ENCODE results near the gene HTRA3. TPM values are rescaled to one million over a fixed set of nuclear protein-coding genes. Genes with fewer than 3 reads are reported as not detected.

HTRA3 gene
- total and polyA plus RNA-seq, 2 of the 4 experiments (the other 2 are of a cell fraction) = 1.3 to 9.5 TPM

GRCh38 chr4:8326206-8326605 lies 56.7 kb downstream of the HTRA3 start:
- peaks cover 6% of the 10 kb centered on the region; the same call in 1 of the 2 replicates for H3K27me3 ChIP-seq (ENCODE audit: control insufficient read depth, insufficient read depth, low read length)
- H3K9me3 ChIP-seq (ENCODE audit: control insufficient read depth, insufficient read depth, low read length) = peaks cover 5% of the 10 kb centered on the region
- in situ Hi-C loops (cut with MboI; ENCODE audit: low sequenced_read_pairs) = no loop called here
- dilution Hi-C loops (cut with HindIII; ENCODE audit: low sequenced_read_pairs, unreplicated experiment) = no loop called here
- no peak overlapping the region for H3K18ac ChIP-seq (ENCODE audit: low read depth, low read length)
- H3K56ac ChIP-seq (ENCODE audit: extremely low read depth, insufficient read depth, low read length) = no peak overlapping the region
- no peak overlapping the region for H3K23ac ChIP-seq (ENCODE audit: low read depth, low read length)
- H3K4me3 ChIP-seq (ENCODE audit: insufficient read depth, low read depth, low read length) = no peak overlapping the region
- no peak overlapping the region for H2AK9ac ChIP-seq (replicated peaks; ENCODE audit: low read depth, low read length, poor library complexity)
- no peak overlapping the region for H2BK15ac ChIP-seq (ENCODE audit: low read depth, low read length)
- H4K91ac ChIP-seq (ENCODE audit: insufficient read depth, low read depth, low read length) = no peak overlapping the region
- no peak overlapping the region for H4K5ac ChIP-seq (ENCODE audit: low read depth, low read length)
- CTCF ChIA-PET = no interaction called here
- H3K27ac ChIP-seq (ENCODE audit: insufficient read depth, low read length) = no peak overlapping the region
- H2BK20ac ChIP-seq (ENCODE audit: low read depth, low read length) = no peak overlapping the region
- no peak overlapping the region for H2BK120ac ChIP-seq (ENCODE audit: low read depth, low read length)
- H3K79me1 ChIP-seq (ENCODE audit: low read depth in 1 of 2, low read length in 2 of 2) = no peaks in the 10 kb centered on the region
- ATAC-seq (ENCODE audit: low read depth) = no peak
- no peaks in the 10 kb centered on the region for H3K36me3 ChIP-seq (ENCODE audit: control insufficient read depth, insufficient read depth, low read length)
- H3K14ac ChIP-seq (replicated peaks; ENCODE audit: low read depth, low read length) = no peak overlapping the region
- DNase-seq = no peak
- peaks cover 10% of the 10 kb centered on the region for H3K9me1 ChIP-seq (ENCODE audit: insufficient read depth, low read length)
- H2AK5ac ChIP-seq (ENCODE audit: low read depth, low read length) = no peak overlapping the region
- H3K9ac ChIP-seq (ENCODE audit: low read depth, low read length) = no peak overlapping the region
- H4K20me1 ChIP-seq (ENCODE audit: insufficient read depth, low read length) = no peaks in the 10 kb centered on the region; the same call in none of the 2 replicates
- H3K4ac ChIP-seq (ENCODE audit: low read depth, low read length) = no peak overlapping the region
- POLR2A ChIA-PET (ENCODE audit: unreplicated experiment) = no interaction called here
- no peak for TF ChIP-seq MXI1 (IDR thresholded peaks at IDR 0.05; ENCODE audit: borderline replicate concordance, low read depth, low read length)
- no peak for TF ChIP-seq SMC3 (IDR thresholded peaks at IDR 0.05; ENCODE audit: low read depth, low read length)
- TF ChIP-seq RFX5 (IDR thresholded peaks at IDR 0.05; ENCODE audit: low read depth, low read length) = no peak
- no peak for TF ChIP-seq MAFK (IDR thresholded peaks at IDR 0.05; ENCODE audit: low read depth, low read length)
- TF ChIP-seq RCOR1 (IDR thresholded peaks at IDR 0.05; ENCODE audit: insufficient replicate concordance, low read length) = no peak
- no peak for TF ChIP-seq NFE2L2 (IDR thresholded peaks at IDR 0.05; ENCODE audit: low read depth, low read length)
- no peak for TF ChIP-seq RAD21 (IDR thresholded peaks at IDR 0.05; ENCODE audit: low read length)
- no peak for TF ChIP-seq USF2 (IDR thresholded peaks at IDR 0.05; ENCODE audit: low read depth, low read length)
- TF ChIP-seq ELK1 (IDR thresholded peaks at IDR 0.05; ENCODE audit: borderline replicate concordance, low read depth, low read length) = no peak
- TF ChIP-seq POLR2A (IDR thresholded peaks at IDR 0.05; ENCODE audit: low read depth, low read length) = no peak
- TF ChIP-seq FOS (IDR thresholded peaks at IDR 0.05; ENCODE audit: low read depth, low read length) = no peak
- no peak for TF ChIP-seq CHD1 (IDR thresholded peaks at IDR 0.05; ENCODE audit: low read depth, low read length)
- no peak for TF ChIP-seq BHLHE40 (IDR thresholded peaks at IDR 0.05; ENCODE audit: low read depth, low read length)
- TF ChIP-seq MAZ (IDR thresholded peaks at IDR 0.05; ENCODE audit: borderline replicate concordance, low read depth, low read length) = no peak
- no peak overlapping the region for H4K8ac ChIP-seq (ENCODE audit: low read depth in 2 of 2, low read length in 2 of 2)
- BruUV-seq (replicated peaks) = no TSS peak
- intact Hi-C loops (cut with micrococcal nuclease) = no loop called here
- H2BK5ac ChIP-seq (ENCODE audit: low read depth, low read length, poor library complexity, severe bottlenecking) = no peak overlapping the region
- H3K4me2 ChIP-seq (ENCODE audit: low read depth, low read length) = no peak overlapping the region
- no peaks in the 10 kb centered on the region; the same call in 1 of the 2 replicates for H3K4me1 ChIP-seq (ENCODE audit: control insufficient read depth, insufficient read depth, low read length)
- no peak overlapping the region for H2AFZ ChIP-seq (replicated peaks; ENCODE audit: low read length, poor library complexity)

Data from IMR-90 (cell line).